ENCODE measurements around the gene IL7R.
"Not testable (repeated sequence)": the region's sequence is repeated elsewhere in the genome, so short reads cannot be mapped to it uniquely, and the experiment has no call there.

IL7R gene

DNA sequence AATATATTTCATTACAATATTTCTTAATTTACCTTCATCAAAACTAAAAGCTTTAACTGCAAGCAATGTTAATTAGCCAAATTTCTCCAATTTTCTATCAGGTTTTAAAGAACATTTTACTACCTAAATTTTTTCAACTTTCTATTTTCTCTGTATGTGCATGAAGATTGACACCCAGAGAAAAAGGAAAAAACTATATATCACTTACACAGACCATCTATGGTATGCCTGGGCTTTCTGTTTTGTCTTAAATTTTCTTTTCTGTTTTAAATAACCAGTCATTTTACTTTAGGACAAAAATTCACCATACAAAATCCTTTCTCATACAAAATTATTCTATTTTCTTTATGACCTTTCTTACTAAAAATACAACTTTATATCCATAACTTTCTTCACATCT, 13.8 kb upstream of the IL7R start:
- DNase-seq, result no peak

DNA sequence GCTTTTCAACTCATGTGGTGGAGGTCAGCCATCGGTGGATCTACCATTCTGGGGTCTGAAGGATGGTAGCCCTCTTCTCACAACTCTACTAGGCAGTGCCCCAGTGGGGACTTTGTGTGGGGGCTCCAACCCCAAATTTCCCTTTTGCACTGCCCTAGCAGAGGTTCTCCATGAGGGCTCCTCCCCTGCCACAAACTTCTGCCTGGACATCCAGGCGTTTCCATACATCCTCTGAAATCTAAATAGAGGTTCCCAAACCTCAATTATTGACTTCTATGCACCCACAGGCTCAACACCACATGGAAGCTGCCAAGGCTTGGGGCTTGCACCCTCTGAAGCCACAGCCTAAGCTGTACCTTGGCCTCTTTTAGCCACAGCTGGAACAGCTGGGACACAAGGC, 11.2 kb upstream of the IL7R start:
- not testable (repeated sequence) for DNase-seq

DNA sequence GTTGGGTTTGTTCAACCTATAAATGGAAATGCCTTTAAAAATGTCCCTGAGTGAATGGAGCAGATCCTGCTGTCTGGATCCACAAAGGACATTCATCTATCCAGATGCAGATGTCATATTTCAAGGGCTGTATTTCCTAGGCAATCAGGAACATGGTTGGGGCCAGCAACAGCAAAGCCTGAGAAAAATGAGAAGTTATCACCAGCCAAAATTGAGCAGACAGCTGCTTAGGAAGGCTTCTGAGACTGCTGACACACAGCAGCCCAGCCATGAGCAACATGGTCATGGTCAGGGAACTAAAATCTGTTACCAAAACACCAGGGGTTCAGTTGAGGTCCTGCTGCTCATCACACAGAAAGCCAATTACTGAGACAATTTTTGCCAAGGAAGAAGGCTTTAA, 9.2 kb upstream of the IL7R start:
- no peak for DNase-seq

GRCh38 chr5:35847961-35848360, 8.7 kb upstream of the IL7R start:
- DNase-seq, result no peak

DNA sequence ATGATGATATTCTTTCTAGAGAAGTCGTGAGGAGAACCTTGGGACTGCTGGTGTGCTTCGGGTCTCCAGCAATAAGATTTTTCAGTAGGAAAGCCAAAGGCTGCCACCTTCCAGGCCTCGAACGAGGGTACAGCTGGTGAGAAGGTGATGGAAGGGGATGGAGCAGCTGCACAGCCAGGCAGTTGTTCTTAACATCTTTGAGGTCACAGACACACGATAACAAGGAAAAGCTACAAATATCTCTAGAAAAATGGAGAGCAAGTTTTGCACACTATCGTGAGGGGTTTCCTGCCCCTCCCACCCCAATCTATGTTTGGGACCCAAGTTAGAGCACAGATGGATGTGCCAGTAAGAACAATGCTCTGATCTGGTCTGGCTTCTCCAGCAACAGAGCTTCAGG, 6.8 kb upstream of the IL7R start:
- no peak for DNase-seq

DNA sequence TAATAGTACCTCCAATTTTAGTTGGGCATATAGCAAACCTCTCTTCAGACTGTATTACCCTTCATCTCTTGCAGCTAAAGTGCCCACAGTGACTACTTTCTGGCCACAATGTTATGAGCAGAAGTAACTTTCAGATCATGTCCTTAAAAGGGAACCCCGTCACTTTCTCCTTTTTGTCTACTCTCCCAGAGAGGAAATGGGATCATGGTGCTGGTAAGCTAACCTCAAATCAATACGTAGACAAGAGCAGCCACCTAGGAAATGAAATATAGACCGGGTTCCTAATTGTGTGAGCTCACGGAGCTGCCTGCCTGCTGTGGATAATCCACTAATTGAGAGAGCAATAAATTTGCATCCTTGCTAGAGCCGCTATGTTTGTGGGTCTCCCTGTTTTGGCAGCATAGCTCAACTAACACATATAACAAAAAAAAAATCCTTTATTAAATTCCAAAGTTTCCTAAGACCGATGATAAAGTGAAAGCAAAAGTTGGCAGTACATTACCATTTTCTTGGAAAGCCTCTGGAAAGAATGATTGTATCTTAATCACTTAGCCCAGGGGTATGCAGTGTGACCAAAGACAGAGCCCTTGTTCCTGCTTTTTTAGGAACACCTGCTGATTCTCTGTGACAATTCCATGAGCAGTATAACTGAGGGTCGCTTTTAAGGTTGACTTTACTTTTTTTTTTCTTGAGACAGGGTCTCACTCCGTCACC, 5.6 kb upstream of the IL7R start:
- DNase-seq, result no peak

DNA sequence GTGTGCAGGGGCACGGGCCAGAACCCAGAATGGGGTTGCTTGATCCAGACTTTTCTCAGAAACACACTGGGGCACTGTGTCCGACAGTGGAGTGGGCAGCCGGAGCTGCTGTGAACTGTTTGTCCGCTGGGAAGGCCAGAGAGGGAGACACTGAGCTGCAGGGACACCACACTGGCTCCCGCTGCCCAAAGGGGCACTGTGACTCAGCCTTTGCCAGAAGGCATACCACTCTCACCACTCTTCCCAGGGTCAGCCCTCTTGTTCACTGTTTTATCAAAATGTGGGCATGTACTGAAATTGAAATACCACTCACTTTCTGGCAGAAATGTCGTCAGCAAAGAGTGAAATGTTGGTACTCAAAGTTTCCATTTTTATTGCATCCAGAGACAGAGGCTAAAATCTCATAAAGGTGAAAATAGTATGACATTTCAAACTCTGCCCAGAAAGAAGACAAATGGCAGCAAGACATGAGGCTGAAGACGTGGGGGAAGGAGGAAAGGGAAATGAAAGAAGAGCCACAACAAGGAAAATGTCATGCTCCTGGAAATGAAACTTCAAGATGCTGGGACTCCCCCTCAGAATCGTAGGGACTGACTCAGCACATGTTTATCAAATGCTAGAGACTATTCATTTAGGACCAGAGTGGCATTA, 4.5 kb upstream of the IL7R start:
- peak; percentile 54 to 81 for DNase-seq

DNA sequence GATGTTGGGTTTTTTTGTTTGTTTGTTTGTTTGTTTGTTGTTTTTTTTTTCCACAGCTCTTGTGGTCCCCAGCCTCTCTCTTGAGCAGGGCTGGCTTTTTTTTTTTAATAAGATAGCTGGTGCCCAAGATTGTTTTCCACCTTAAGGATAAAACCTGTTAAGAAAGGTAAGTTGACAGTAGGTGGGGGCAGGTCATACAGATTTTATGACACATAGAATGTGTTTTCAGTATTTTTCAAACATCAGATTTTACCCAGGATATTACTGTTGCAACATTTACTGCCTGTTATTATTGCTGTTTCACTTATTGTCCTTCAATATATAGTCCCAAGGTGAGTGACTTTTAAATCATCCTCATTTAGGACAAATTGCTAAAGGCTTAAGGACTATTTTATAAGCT, 3.9 kb upstream of the IL7R start:
- DNase-seq, result no peak

DNA sequence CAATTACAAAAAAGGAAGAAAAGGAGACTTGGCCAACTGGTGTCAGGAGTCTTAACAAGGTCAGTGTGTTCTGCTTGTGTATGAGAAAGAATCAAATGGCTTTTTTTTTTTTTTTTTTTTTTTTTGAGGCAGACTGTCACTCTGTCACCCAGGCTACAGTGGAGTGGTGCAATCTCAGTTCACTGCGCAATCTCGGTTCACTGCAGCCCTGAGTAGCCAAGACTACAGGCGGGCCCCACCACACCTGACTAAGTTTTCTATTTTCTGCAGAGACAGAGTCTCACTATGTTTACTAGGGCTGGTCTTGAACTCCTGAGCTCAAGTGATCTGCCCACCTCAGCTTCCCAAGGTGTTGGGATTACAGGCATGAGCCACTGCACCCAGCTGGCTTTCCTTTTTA, 3.1 kb upstream of the IL7R start:
- DNase-seq, result peak; percentile 78 to 85

DNA sequence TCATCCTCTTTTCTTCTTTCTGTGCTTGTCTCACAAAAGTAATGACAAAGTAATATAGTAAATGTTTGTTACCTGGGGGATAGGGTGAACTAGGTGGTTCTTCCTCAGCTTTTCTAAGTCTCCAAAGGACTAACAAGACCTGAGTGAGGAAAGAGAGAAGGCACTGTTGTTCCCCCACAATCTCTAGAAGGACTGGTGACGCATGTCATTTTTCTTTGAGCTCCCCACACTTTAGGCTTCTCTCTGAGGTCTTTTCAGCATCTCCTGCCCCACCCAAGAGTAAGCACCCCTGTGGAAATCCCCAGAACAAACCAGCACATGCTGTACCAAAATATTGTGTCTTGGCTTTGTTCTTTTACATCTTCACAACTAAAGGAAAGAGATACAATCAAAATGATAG, 2.4 kb upstream of the IL7R start:
- peak; percentile 88 to 94 for DNase-seq

- peak in 1 of 2 donors; percentile 38 for DNase-seq
Measured at GRCh38 chr5:35855187-35855586, 1.5 kb upstream of the IL7R start.

DNA sequence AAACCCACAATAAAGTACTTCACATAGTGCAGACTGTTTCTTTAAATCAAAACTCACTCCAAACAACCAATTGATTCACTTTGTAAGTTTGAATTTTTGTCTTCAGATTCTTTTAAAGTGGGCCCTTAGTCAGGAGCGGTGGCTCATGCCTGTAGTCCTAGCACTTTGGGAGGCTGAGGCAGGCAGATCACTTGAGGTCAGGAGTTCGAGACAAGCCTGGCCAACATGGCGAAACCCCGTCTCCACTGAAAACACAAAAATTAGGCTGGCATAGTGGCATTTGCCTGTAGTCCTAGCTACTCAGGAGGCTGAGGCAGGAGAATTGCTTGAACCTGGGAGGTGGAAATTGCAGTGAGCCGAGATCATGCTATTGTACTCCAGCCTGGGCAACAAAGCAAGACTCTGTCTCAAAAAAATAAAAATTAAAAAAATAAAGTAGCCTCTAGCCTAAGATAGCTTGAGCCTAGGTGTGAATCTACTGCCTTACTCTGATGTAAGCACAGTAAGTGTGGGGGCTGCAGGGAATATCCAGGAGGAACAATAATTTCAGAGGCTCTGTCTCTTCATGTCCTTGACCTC, 416 bp upstream of the IL7R start:
- not testable (repeated sequence) for DNase-seq

DNA sequence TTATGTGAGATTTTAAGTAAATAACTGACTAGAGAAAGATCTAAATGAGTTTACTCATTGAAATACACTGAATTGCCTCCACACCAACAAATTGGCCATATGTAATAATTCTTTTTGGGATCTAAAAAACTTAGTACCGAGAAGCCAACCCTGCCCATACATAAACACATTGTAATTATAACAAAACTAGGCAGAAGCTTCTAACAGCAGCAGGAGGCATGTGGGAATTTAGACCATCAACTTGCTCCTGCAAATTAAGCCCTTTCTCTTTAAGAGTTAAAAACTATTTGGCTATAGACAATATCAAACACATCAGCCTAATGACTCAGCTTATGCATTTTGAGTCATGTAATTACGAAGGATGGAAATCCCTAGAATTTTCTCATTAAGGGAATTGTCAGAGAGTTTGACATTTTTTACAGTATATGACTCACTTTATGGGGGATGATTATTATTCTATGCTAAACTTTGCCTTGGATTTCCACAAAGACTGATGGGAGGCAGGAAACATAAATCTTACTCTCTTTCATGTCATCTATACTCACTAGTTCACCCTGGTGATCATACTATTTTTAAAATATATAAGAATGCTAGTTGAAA, 1.0 kb downstream of the IL7R start:
- DNase-seq, result peak in 1 of 2 donors; percentile 46

GRCh38 chr5:35859101-35859661, 2.5 kb downstream of the IL7R start:
- DNase-seq, result peak in 1 of 2 donors; percentile 59

DNA sequence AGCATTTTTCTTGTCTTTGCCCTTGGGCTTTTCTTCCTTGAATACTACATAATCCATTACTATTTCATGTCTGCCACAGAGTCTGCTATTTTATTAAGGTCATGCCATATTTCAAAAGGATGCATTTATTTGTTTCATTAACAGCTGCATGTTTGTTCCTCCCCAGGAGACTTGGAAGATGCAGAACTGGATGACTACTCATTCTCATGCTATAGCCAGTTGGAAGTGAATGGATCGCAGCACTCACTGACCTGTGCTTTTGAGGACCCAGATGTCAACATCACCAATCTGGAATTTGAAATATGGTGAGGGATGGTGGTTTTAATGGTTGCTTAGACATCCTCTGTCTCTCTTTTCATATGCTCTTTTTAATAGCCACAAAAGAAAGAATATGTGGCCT, 4.0 kb downstream of the IL7R start:
- DNase-seq, result no peak

DNA sequence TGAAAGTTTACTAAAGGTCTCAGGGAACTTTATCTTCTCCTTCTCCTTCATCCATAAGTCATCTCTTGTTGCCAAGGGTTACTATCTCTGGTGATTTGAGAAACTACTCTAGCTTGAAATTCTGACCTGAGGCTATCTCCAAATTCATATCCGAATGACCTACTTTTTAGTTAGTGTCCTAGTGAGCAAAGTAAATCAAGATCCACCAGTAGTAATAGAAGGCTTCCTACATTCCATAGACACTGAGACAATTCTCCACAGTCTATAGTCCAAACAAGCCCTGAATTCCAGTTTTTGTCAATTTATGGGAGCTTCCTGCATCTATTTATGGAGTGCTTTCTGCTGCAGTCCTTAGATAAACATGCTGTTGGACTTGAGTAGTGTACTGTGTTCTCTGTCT, 5.0 kb downstream of the IL7R start:
- DNase-seq, result no peak

GRCh38 chr5:35862126-35862525, 5.4 kb downstream of the IL7R start:
- no peak for DNase-seq

GRCh38 chr5:35863159-35863558, 6.5 kb downstream of the IL7R start:
- DNase-seq, result no peak

GRCh38 chr5:35867998-35868397, 11.3 kb downstream of the IL7R start:
- DNase-seq, result no peak

- DNase-seq, result no peak
Measured at GRCh38 chr5:35869685-35870277, 13.1 kb downstream of the IL7R start.

DNA sequence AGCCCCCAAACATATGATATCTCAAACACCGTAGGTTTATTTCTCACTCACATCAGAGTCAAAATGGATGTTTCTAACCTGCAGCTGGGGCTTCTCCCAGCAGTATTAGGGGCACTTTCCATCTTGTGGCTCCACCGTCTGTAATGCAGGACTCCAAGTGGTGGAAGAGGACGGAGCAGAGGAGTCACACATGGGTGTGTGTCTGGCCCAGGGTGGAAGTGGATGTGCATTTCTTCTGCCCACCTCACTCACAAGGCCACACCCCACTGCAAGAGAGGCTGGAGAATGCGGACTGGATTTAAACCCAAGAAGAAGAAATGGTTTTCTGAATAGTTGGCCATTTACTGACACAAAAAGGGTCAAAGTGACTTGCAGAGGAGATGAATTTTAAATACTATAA, 13.9 kb downstream of the IL7R start:
- no peak for DNase-seq

DNA sequence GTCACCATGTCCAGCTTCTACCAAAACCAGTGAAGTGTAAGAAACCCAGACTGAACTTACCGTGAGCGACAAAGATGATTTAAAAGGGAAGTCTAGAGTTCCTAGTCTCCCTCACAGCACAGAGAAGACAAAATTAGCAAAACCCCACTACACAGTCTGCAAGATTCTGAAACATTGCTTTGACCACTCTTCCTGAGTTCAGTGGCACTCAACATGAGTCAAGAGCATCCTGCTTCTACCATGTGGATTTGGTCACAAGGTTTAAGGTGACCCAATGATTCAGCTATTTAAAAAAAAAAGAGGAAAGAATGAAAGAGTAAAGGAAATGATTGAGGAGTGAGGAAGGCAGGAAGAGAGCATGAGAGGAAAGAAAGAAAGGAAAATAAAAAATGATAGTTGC, 19.8 kb downstream of the IL7R start:
- DNase-seq, result no peak

DNA sequence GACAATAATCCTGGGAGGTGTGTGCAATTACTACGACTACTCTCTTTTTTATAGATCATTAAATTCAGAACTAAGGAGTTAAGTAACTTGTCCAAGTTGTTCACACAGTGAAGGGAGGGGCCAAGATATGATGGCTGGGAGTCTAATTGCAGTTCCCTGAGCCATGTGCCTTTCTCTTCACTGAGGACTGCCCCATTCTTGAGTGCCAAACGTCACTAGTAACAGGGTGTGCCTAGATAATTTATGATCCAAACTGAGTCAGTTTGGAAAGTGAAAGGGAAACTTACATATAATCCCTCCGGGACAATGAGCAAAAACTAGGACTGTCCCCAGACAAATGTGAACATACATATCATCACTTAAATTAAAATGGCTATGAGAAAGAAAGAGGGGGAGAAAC, 20.2 kb downstream of the IL7R start:
- DNase-seq, result no peak
